Adrenal gland (tissue), 12 donors: ENCODE measurements around the gene LRRC71. TPM values are rescaled to one million over a fixed set of nuclear protein-coding genes. Genes with fewer than 3 reads are reported as not detected.

Experiments
- DNase-seq, 7 donors: peaks; one replicate each; pipeline ENCODE4 v3.0.0-alpha.2; 2019 to 2020
- H3K27ac ChIP-seq, 5 donors: fragments of 200-600 bp; sonication (generic) in 4 of 5; 1 replicate in 3 of 5; 2 replicates in 2 of 5; pipeline versions ENCODE4 v1.5.1 to v1.8.0; 2016 to 2020; ENCODE audit warnings: mild to moderate bottlenecking in 1 of 5
- H3K27me3 ChIP-seq: fragments of 200-600 bp; 2 replicates; pipeline ENCODE4 v1.8.0; 2021
- H3K36me3 ChIP-seq, 2 donors: fragments of 200-600 bp; replicated peaks in 1 of 2; 1 replicate in 1 of 2; 2 replicates in 1 of 2; pipeline versions ENCODE4 v1.5.1 to v1.8.0; 2018 to 2022
- H3K4me1 ChIP-seq, 2 donors: fragments of 200-600 bp; replicated peaks in 1 of 2; 1 replicate in 1 of 2; 2 replicates in 1 of 2; pipeline versions ENCODE4 v1.5.1 to v1.8.0; 2018 to 2021
- H3K4me3 ChIP-seq, 4 donors: fragments of 200-600 bp; sonication (generic) in 3 of 4; one replicate each; pipeline ENCODE4 v1.5.1; 2016 to 2018
- H3K9me3 ChIP-seq, 3 donors: fragments of 200-600 bp; sonication (generic) in 1 of 3; replicated peaks in 1 of 3; 1 replicate in 2 of 3; 2 replicates in 1 of 3; pipeline versions ENCODE4 v1.5.1 to v1.8.0; 2016 to 2021
- POLR2A ChIP-seq, 2 donors: fragments of 450-650 bp; IDR thresholded peaks; one replicate each; pipeline ENCODE4 v1.6.1; 2017; ENCODE audit warnings: antibody characterized with exemption in 2 of 2, mild to moderate bottlenecking in 2 of 2, moderate library complexity in 1 of 2
- WGBS, 4 donors: extraction: QIAGEN DNeasy Blood & Tissue Kit in 2 of 4; methylation state at CpG; one replicate each; pipeline versions ENCODE4 v1.1.5 to v1.1.7; 2013 to 2017; 5-methylcytosine and 5-hydroxymethylcytosine counted together
- intact Hi-C, 2 donors: fragments of 100-400 bp; cut with DNase I; formaldehyde crosslinking; loops; one replicate each; pipeline versions ENCODE4 v1.14.1 to v1.15.0; 2022 to 2023
- polyA plus RNA-seq, 3 donors: library from polyadenylated mRNA; stranded (reverse); fragments of 200-250 nt in 2 of 3; fragments of 350-450 nt in 1 of 3; fragmentation: Illumina TruSeq in 1 of 3; extraction: RNeasy Lipid Tissue Mini Kit (QIAGEN cat#74804) in 1 of 3; gene quantifications; one replicate each; pipeline ENCODE4 v1.2.3, GENCODE V29; 2013 to 2014
- total RNA-seq, 9 donors: library from RNA; depleted of rRNA in 4 of 9; stranded (reverse); fragments of >200 nt in 4 of 9; fragments of 120-200 nt in 1 of 9; fragmentation: NEBNext Ultra II Directional in 1 of 9; extraction: Animal tissue kit (Norgen Biotek cat#: 25700) in 1 of 9; gene quantifications; one replicate each; pipeline versions ENCODE4 v1.1.0 to v1.2.4, GENCODE V29; 2013 to 2023
- TF ChIP-seq, protein P1 (sequence below), 6 experiments: fragments of 450-650 bp in 4 of 6; fragments of 200-600 bp in 2 of 6; sonication (generic) in 1 of 6; IDR thresholded peaks; 1 replicate in 5 of 6; 2 replicates in 1 of 6; pipeline versions ENCODE4 v1.5.1 to v1.8.0; 2016 to 2021; ENCODE audit warnings: antibody characterized with exemption in 6 of 6, mild to moderate bottlenecking in 2 of 6, moderate library complexity in 1 of 6
- donor health status: healthy with polysubstance abuse.
- donor health status: Bipolar disorder and iron deficiency.
- donor health status: DM: yes; HTN: yes; CAD: no.
- donor health status: DM: no; HTN: no; CAD: no.
- donor health status: DM: no; HTN: no; CAD: no.
- donor health status: DM: yes; HTN: yes; CAD: no.

The LRRC71 gene
- total and polyA plus RNA-seq, 12 donors = 0.11 to 4.6 (median 0.27) TPM; not detected in 4

DNA sequence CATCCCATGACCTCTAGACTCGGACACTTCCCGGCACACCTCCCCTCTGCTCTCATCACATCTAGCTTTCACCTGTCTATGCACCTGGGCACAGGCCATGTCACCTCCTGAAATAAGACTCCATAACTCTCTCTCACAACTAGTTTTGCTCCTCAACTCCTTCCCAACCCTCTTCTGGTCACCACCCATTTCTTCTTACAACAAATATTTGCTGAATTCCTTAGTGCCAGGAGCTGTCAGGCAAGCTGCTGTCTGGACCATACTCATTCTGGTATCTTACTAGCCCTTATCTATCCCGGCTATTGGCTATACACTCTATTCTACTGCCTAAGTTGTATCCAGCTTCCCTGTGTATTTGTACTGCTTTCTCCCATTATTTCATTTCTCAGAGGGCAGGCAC is 49.1 kb downstream of the LRRC71 start:
- DNase-seq = no peak
- intact Hi-C loops = no loop called here
- 94 to 98% (median 96%) methylated on average over 3 of the region's 3 CpGs for WGBS, 4 donors
- Histone ChIP-seq H3K27ac (no peak overlapping the region), H3K9me3 (no peaks in the 10 kb centered on the region), H3K4me3 (no peak overlapping the region), H3K4me1 (no peaks in the 10 kb centered on the region), H3K36me3 (peaks cover 0 to 84% of the 10 kb centered on the region in 2 donors), H3K27me3 (no peaks in the 10 kb centered on the region)
- TF ChIP-seq, protein P1, sequence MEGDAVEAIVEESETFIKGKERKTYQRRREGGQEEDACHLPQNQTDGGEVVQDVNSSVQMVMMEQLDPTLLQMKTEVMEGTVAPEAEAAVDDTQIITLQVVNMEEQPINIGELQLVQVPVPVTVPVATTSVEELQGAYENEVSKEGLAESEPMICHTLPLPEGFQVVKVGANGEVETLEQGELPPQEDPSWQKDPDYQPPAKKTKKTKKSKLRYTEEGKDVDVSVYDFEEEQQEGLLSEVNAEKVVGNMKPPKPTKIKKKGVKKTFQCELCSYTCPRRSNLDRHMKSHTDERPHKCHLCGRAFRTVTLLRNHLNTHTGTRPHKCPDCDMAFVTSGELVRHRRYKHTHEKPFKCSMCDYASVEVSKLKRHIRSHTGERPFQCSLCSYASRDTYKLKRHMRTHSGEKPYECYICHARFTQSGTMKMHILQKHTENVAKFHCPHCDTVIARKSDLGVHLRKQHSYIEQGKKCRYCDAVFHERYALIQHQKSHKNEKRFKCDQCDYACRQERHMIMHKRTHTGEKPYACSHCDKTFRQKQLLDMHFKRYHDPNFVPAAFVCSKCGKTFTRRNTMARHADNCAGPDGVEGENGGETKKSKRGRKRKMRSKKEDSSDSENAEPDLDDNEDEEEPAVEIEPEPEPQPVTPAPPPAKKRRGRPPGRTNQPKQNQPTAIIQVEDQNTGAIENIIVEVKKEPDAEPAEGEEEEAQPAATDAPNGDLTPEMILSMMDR (IDR thresholded peaks at IDR 0.05) = no peak
- TF ChIP-seq POLR2A (IDR thresholded peaks at IDR 0.05) = no peak

DNA sequence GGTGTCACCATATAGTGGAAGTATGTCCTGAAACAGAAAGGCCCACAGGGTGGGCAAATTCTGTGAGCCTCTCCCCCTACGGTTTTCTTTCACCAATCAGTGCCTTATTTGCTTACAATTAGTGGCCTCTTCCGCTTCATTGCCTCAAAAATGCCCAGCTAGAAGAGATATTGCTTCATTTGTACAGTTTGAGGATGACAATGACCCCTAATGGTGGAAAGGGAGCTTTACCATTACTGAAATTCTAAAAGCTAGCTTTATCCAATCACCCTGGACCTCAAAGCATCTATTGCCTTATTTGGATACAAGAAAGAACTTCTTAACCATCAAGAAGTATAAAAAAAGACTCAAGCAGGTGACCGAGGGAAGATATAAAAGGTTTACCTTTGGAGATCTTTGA is 49.6 kb downstream of the LRRC71 start:
- no peak for TF ChIP-seq POLR2A (IDR thresholded peaks at IDR 0.05)
- TF ChIP-seq, protein P1 (IDR thresholded peaks at IDR 0.05) = no peak
- Histone ChIP-seq H3K4me1 (no peaks in the 10 kb centered on the region), H3K27ac (no peak overlapping the region), H3K27me3 (no peaks in the 10 kb centered on the region), H3K36me3 (peaks cover 0 to 84% of the 10 kb centered on the region in 2 donors), H3K9me3 (no peaks in the 10 kb centered on the region), H3K4me3 (no peak overlapping the region)
- WGBS, 4 donors = 92 to 98% (median 94%) methylated on average over 3 of the region's 3 CpGs
- intact Hi-C loops = no loop called here
- no peak for DNase-seq

DNA sequence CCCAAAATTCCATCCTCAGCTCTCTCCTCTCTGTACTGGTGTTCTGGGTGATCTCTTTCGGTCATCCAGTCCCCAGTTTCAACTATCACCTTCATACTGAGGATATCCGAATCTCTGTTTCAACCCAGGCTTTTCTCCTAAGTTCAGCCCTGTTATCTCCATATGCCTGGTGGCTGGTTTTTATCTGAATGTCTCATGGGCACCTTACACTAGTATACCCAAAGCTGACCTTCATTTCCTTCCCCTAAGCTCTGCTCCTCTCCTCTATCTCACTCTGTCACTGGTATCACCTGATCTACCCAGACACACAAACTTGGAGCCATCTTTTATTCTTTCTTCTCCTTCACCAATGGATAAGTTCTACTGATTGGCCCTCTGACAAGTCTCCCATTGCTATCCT is 53.0 kb downstream of the LRRC71 start:
- TF ChIP-seq POLR2A (IDR thresholded peaks at IDR 0.05) = no peak
- no peak overlapping the region for H3K27ac ChIP-seq

DNA sequence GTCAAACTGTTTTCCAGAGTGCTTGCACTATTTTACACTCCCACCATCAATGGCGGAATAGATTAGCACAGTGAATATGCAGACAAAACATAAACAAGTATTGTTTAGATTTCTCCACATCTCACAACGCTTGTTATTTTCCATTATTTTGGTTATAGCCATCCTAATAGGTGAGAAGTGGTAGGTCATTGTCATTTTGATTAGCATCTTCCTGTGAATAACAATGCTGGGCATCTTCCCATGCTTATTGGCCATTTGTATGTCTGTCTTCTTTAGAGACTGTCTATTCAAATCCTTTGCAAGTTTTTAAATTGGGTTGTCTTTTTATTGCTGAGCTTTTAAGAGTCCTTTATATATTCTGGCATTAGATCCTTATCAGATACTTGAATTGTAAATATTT is 54.7 kb downstream of the LRRC71 start:
- no peaks in the 10 kb centered on the region for H3K4me1 ChIP-seq
- no peak for DNase-seq
- 76 to 89% (median 79%) methylated on average over 2 of the region's 2 CpGs for WGBS, 4 donors
- no peaks in the 10 kb centered on the region for H3K27me3 ChIP-seq
- intact Hi-C loops = no loop called here
- H3K27ac ChIP-seq = no peak overlapping the region
- H3K36me3 ChIP-seq = peaks cover 0 to 78% of the 10 kb centered on the region in 2 donors
- no peaks in the 10 kb centered on the region for H3K9me3 ChIP-seq
- TF ChIP-seq, protein P1 (IDR thresholded peaks at IDR 0.05) = no peak
- TF ChIP-seq POLR2A (IDR thresholded peaks at IDR 0.05) = no peak
- no peak overlapping the region for H3K4me3 ChIP-seq

More for the DNA sequence above, 53.0 kb downstream of the LRRC71 start:
- Histone ChIP-seq H3K9me3 (no peaks in the 10 kb centered on the region), H3K4me3 (no peak overlapping the region), H3K4me1 (no peaks in the 10 kb centered on the region), H3K27me3 (no peaks in the 10 kb centered on the region), H3K36me3 (peaks cover 0 to 86% of the 10 kb centered on the region in 2 donors)
- intact Hi-C loops = no loop called here
- DNase-seq = no peak
- 95 to 100% (median 96%) methylated on average over 2 of the region's 2 CpGs for WGBS, 4 donors

DNA sequence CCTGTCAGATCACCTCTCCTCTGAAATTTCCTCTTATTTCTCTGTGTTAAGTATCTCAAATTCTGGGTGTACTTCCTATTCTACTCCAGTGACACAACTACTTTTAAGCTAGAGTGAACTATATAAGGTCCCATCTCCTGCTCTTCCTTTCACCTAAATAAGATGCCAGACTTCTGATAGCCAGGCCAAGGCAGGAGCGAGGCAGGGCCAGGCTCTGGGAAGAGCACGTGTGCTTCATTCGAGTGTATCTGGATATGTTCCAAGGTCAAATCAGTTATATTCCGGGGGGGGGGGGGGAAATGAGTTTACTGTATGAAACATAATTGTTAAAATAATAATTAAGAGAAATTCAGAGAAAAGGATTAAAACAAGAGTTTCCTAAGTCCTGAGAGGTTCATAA is 60.1 kb downstream of the LRRC71 start:
- Histone ChIP-seq H3K27ac (no peak overlapping the region), H3K27me3 (no peaks in the 10 kb centered on the region), H3K36me3 (peaks cover 0 to 52% of the 10 kb centered on the region in 2 donors), H3K4me3 (no peak overlapping the region), H3K4me1 (no peaks in the 10 kb centered on the region), H3K9me3 (no peaks in the 10 kb centered on the region)
- no peak for TF ChIP-seq POLR2A (IDR thresholded peaks at IDR 0.05)
- TF ChIP-seq, protein P1 (IDR thresholded peaks at IDR 0.05) = no peak
- WGBS, 4 donors = 26 to 46% (median 27%) methylated on average over 4 of the region's 4 CpGs
- DNase-seq = peak in 4 of 7 donors; percentile 30 to 46 (median 37)
- intact Hi-C loops = loop anchor here in 1 of 2 donors (10.0 kb wide), 1 partner anchor 64 kb away; the partner anchor contains the start of gene ARHGEF11
